GM18870 (cell line): ENCODE results near the gene COL4A1.
A peak's percentile ranks its signal among the peaks of the same experiment; 100 is the strongest.

Experiments
- ATAC-seq: cut with Tn5 transposase; IDR thresholded peaks from one replicate; pipeline ENCODE4 v1.9.1; 2021; ENCODE audit warnings: moderate library complexity; ENCODE audit not compliant: unreplicated experiment

The COL4A1 gene

GRCh38 chr13:110140099-110140498 is 166.9 kb downstream of the COL4A1 start:
- ATAC-seq: no peak

- no peak for ATAC-seq
Observed at GRCh38 chr13:110138700-110139036, 168.3 kb downstream of the COL4A1 start.

- ATAC-seq: peak; percentile 53
Observed at GRCh38 chr13:110138010-110138699, 168.8 kb downstream of the COL4A1 start.

- peak; percentile 74 for ATAC-seq
Observed at GRCh38 chr13:110137680-110138009, 169.3 kb downstream of the COL4A1 start.

GRCh38 chr13:110136660-110137585 is 170.0 kb downstream of the COL4A1 start:
- no peak for ATAC-seq

GRCh38 chr13:110135977-110136597 is 170.9 kb downstream of the COL4A1 start:
- no peak for ATAC-seq

- no peak for ATAC-seq
Observed at GRCh38 chr13:110134801-110135200, 172.2 kb downstream of the COL4A1 start.

GRCh38 chr13:110133425-110134235 is 173.3 kb downstream of the COL4A1 start:
- ATAC-seq: no peak

GRCh38 chr13:110132225-110132982 is 174.6 kb downstream of the COL4A1 start:
- no peak for ATAC-seq

GRCh38 chr13:110131424-110131823 is 175.5 kb downstream of the COL4A1 start:
- no peak for ATAC-seq

- no peak for ATAC-seq
Observed at GRCh38 chr13:110130431-110130830, 176.5 kb downstream of the COL4A1 start.

GRCh38 chr13:110129539-110130186 is 177.3 kb downstream of the COL4A1 start:
- no peak for ATAC-seq

GRCh38 chr13:110129076-110129475 is 177.9 kb downstream of the COL4A1 start:
- no peak for ATAC-seq

- no peak for ATAC-seq
Observed at GRCh38 chr13:110128546-110128945, 178.4 kb downstream of the COL4A1 start.

- ATAC-seq: no peak
Observed at GRCh38 chr13:110127986-110128511, 178.9 kb downstream of the COL4A1 start.

GRCh38 chr13:110126391-110126961 is 180.5 kb downstream of the COL4A1 start:
- no peak for ATAC-seq

- no peak for ATAC-seq
Observed at GRCh38 chr13:110125613-110126272, 181.2 kb downstream of the COL4A1 start.

- ATAC-seq: no peak
Observed at GRCh38 chr13:110125157-110125556, 181.8 kb downstream of the COL4A1 start.
